ENCODE data around the gene DYNLRB1. TPM values are rescaled to one million over a fixed set of nuclear protein-coding genes. Genes with fewer than 3 reads are reported as not detected.

The DYNLRB1 gene
- total and polyA plus RNA-seq, 2 donors (not counting 3 experiments of a cell fraction or from before 2014, with no cell fraction given) = 142 to 245 TPM

GRCh38 chr20:34549929-34550305 is 33.7 kb downstream of the DYNLRB1 start:
- Histone ChIP-seq H3K4me3 (replicated peaks in 1 of 3; ENCODE audit: insufficient read depth in 1 of 3, low read depth in 1 of 3, low read length in 3 of 3) (no peak overlapping the region), H3K4me1 (ENCODE audit: control insufficient read depth, extremely low read depth, insufficient read depth, low read length) (no peaks in the 10 kb centered on the region), H3K36me3 (ENCODE audit: control insufficient read depth in 2 of 2, extremely low read depth in 1 of 2, insufficient read depth in 2 of 2, low read length in 2 of 2) (no peaks in the 10 kb centered on the region), H3K9me3 (replicated peaks; ENCODE audit: control insufficient read depth, insufficient read depth, low read length) (no peaks in the 10 kb centered on the region), H3K27me3 (ENCODE audit: control insufficient read depth in 2 of 2, insufficient read depth in 2 of 2, low read length in 2 of 2) (no peaks in the 10 kb centered on the region), H3K9me1 (replicated peaks; ENCODE audit: control insufficient read depth, extremely low read depth, insufficient read depth, low read length) (no peaks in the 10 kb centered on the region), H3K4me2 (ENCODE audit: insufficient read depth, low read length) (no peak overlapping the region), H4K20me1 (replicated peaks; ENCODE audit: control insufficient read depth, extremely low read depth, insufficient read depth, low read length) (no peaks in the 10 kb centered on the region), H3K9ac (replicated peaks; ENCODE audit: extremely low read depth, insufficient read depth, low read length) (no peak overlapping the region), H3K27ac (ENCODE audit: insufficient read depth, low read depth, low read length) (no peak overlapping the region), H2AFZ (ENCODE audit: low read depth, low read length) (no peak overlapping the region), H3K79me2 (ENCODE audit: control insufficient read depth, insufficient read depth, low read length) (no peaks in the 10 kb centered on the region)
- ChIA-PET CTCF (interaction anchor here (1.0 kb wide), 1 partner anchor 11 kb away, joined by 3 read pairs; no protein-coding TSS in a partner anchor), POLR2A (no interaction called here)
- DNase-seq (ENCODE audit: low read depth, low spot score) (no peak), FAIRE-seq (no peak)
- BruUV-seq (replicated peaks) = no TSS peak
- dilution Hi-C loops (cut with MboI; ENCODE audit: extremely low pct_ligation_motif_present, low sequenced_read_pairs) (no loop called here), intact Hi-C loops (cut with micrococcal nuclease) (no loop called here)
- TF ChIP-seq, protein P1, sequence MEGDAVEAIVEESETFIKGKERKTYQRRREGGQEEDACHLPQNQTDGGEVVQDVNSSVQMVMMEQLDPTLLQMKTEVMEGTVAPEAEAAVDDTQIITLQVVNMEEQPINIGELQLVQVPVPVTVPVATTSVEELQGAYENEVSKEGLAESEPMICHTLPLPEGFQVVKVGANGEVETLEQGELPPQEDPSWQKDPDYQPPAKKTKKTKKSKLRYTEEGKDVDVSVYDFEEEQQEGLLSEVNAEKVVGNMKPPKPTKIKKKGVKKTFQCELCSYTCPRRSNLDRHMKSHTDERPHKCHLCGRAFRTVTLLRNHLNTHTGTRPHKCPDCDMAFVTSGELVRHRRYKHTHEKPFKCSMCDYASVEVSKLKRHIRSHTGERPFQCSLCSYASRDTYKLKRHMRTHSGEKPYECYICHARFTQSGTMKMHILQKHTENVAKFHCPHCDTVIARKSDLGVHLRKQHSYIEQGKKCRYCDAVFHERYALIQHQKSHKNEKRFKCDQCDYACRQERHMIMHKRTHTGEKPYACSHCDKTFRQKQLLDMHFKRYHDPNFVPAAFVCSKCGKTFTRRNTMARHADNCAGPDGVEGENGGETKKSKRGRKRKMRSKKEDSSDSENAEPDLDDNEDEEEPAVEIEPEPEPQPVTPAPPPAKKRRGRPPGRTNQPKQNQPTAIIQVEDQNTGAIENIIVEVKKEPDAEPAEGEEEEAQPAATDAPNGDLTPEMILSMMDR (IDR thresholded peaks at IDR 0.05; ENCODE audit: extremely low read depth in 1 of 2, insufficient read depth in 1 of 2, low read depth in 1 of 2, low read length in 2 of 2) = no peak
- TF ChIP-seq FOS (IDR thresholded peaks at IDR 0.05; ENCODE audit: borderline replicate concordance, insufficient read depth, low read length) (no peak), JUN (IDR thresholded peaks at IDR 0.05; ENCODE audit: borderline replicate concordance, insufficient read depth, insufficient read length, low read depth) (no peak), EZH2 (IDR thresholded peaks at IDR 0.05; ENCODE audit: borderline replicate concordance, low read depth, low read length, severe bottlenecking) (no peak), MYC (IDR thresholded peaks at IDR 0.05; ENCODE audit: low read depth, low read length) (no peak), MAX (IDR thresholded peaks at IDR 0.05; ENCODE audit: insufficient read depth, insufficient read length) (no peak), POLR2A (IDR thresholded peaks at IDR 0.05; ENCODE audit: low read depth, low read length) (no peak), POLR2AphosphoS5 (IDR thresholded peaks at IDR 0.05; ENCODE audit: insufficient read depth, low read depth, low read length) (no peak), GATA2 (IDR thresholded peaks at IDR 0.05; ENCODE audit: insufficient read depth, insufficient read length, low read depth, low read length) (no peak)
